KMS-11 (cell line): ENCODE data around the gene PPP1R9B.

ENCODE experiments used
- H2AFZ ChIP-seq: fragments of 200-600 bp; sonication (generic); 2 replicates; pipeline ENCODE4 v1.6.1; 2016; ENCODE audit warnings: antibody characterized with exemption, mixed run types, low read depth
- H3K27ac ChIP-seq: fragments of 200-600 bp; sonication (generic); 2 replicates; pipeline ENCODE4 v1.6.1; 2016; ENCODE audit warnings: mild to moderate bottlenecking, mixed run types
- H3K27me3 ChIP-seq: fragments of 200-600 bp; sonication (generic); 2 replicates; pipeline ENCODE4 v1.6.1; 2017; ENCODE audit warnings: mild to moderate bottlenecking, low read depth, mixed run types, moderate library complexity; ENCODE audit not compliant: insufficient read depth
- H3K36me3 ChIP-seq: fragments of 200-600 bp; sonication (generic); 2 replicates; pipeline ENCODE4 v1.6.1; 2017; ENCODE audit warnings: mild to moderate bottlenecking, mixed run types; ENCODE audit not compliant: insufficient read depth
- H3K4me1 ChIP-seq: fragments of 200-600 bp; sonication (generic); 2 replicates; pipeline ENCODE4 v1.6.1; 2016; ENCODE audit warnings: mild to moderate bottlenecking, low read depth, mixed run types; ENCODE audit not compliant: poor library complexity, severe bottlenecking
- H3K4me2 ChIP-seq: fragments of 200-600 bp; sonication (generic); 2 replicates; pipeline ENCODE4 v1.7.0; 2016; ENCODE audit warnings: mild to moderate bottlenecking, mixed run types
- H3K4me3 ChIP-seq: fragments of 200-600 bp; sonication (generic); IDR thresholded peaks from 2 replicates; pipeline ENCODE4 v1.6.1; 2017; ENCODE audit warnings: low read depth, low read length, mixed read lengths; ENCODE audit not compliant: insufficient read depth
- H3K79me2 ChIP-seq: fragments of 200-600 bp; sonication (generic); 2 replicates; pipeline ENCODE4 v1.6.1; 2016; ENCODE audit warnings: low read depth, mixed run types; ENCODE audit not compliant: insufficient read depth
- H3K9ac ChIP-seq: fragments of 200-600 bp; sonication (generic); 2 replicates; pipeline ENCODE4 v1.6.1; 2016; ENCODE audit warnings: mild to moderate bottlenecking, mixed run types
- H4K20me1 ChIP-seq: fragments of 200-600 bp; sonication (generic); 2 replicates; pipeline ENCODE4 v1.6.1; 2016; ENCODE audit warnings: mild to moderate bottlenecking, mixed run types; ENCODE audit not compliant: insufficient read depth
- CTCF ChIP-seq: fragments of 200-600 bp; sonication (generic); conservative IDR thresholded peaks from 2 replicates; pipeline ENCODE4 v1.6.1; 2017; ENCODE audit warnings: low read depth, mild to moderate bottlenecking, antibody characterized with exemption, low read length, moderate library complexity, mixed read lengths

The PPP1R9B gene

GRCh38 chr17:50120475-50121253, 29.8 kb downstream of the PPP1R9B start:
- Histone ChIP-seq H2AFZ (no peak overlapping the region), H3K4me2 (no peak overlapping the region), H3K27me3 (peaks cover 71% of the 10 kb centered on the region)

GRCh38 chr17:50118828-50119218, 31.7 kb downstream of the PPP1R9B start:
- no peak overlapping the region for H3K27ac ChIP-seq
- TF ChIP-seq CTCF, result no peak
- H3K4me1 ChIP-seq, result no peaks in the 10 kb centered on the region
- H3K9ac ChIP-seq, result no peak overlapping the region
- no peak overlapping the region for H2AFZ ChIP-seq
- no peaks in the 10 kb centered on the region for H4K20me1 ChIP-seq
- H3K27me3 ChIP-seq, result peaks cover 65% of the 10 kb centered on the region
- H3K4me3 ChIP-seq, result no peak overlapping the region
- no peaks in the 10 kb centered on the region for H3K36me3 ChIP-seq
- H3K79me2 ChIP-seq, result no peaks in the 10 kb centered on the region
- H3K4me2 ChIP-seq, result no peak overlapping the region

More at GRCh38 chr17:50120475-50121253, 29.8 kb downstream of the PPP1R9B start:
- no peaks in the 10 kb centered on the region for H4K20me1 ChIP-seq
- H3K9ac ChIP-seq, result no peak overlapping the region
- no peaks in the 10 kb centered on the region for H3K36me3 ChIP-seq
- no peak overlapping the region for H3K4me3 ChIP-seq
- H3K27ac ChIP-seq, result no peak overlapping the region
- H3K4me1 ChIP-seq, result no peaks in the 10 kb centered on the region
- no peak for TF ChIP-seq CTCF
- no peaks in the 10 kb centered on the region for H3K79me2 ChIP-seq

- Histone ChIP-seq H4K20me1 (no peaks in the 10 kb centered on the region), H3K4me2 (no peak overlapping the region), H3K27me3 (peaks cover 59% of the 10 kb centered on the region), H3K4me3 (no peak overlapping the region), H3K4me1 (no peaks in the 10 kb centered on the region), H3K79me2 (no peaks in the 10 kb centered on the region), H3K36me3 (no peaks in the 10 kb centered on the region), H2AFZ (no peak overlapping the region), H3K27ac (no peak overlapping the region), H3K9ac (no peak overlapping the region)
- TF ChIP-seq CTCF, result no peak
Measured at GRCh38 chr17:50118076-50118827, 32.2 kb downstream of the PPP1R9B start.

- no peaks in the 10 kb centered on the region for H3K4me1 ChIP-seq
- H3K36me3 ChIP-seq, result no peaks in the 10 kb centered on the region
- H3K4me2 ChIP-seq, result no peak overlapping the region
- peaks cover 51% of the 10 kb centered on the region for H3K27me3 ChIP-seq
- no peak for TF ChIP-seq CTCF
- H2AFZ ChIP-seq, result no peak overlapping the region
- no peaks in the 10 kb centered on the region for H3K79me2 ChIP-seq
- no peak overlapping the region for H3K27ac ChIP-seq
- H3K9ac ChIP-seq, result no peak overlapping the region
- no peaks in the 10 kb centered on the region for H4K20me1 ChIP-seq
- H3K4me3 ChIP-seq, result no peak overlapping the region
Measured at GRCh38 chr17:50117202-50118051, 33.0 kb downstream of the PPP1R9B start.
